Measurements from ENCODE around the gene LRR1. TPM values are rescaled to one million over a fixed set of nuclear protein-coding genes. Genes with fewer than 3 reads are reported as not detected.

The LRR1 gene
- total RNA-seq, 1 experiment from 2014 or later = 19.0 TPM

- ChIA-PET CTCF (interaction anchor here (0.9 kb wide), 1 partner anchor 272 kb away, joined by 4 read pairs; no protein-coding TSS in a partner anchor), POLR2A (ENCODE audit: unreplicated experiment) (no interaction called here)
- intact Hi-C loops (cut with micrococcal nuclease; ENCODE audit: unreplicated experiment) = no loop called here
- Histone ChIP-seq H3F3A (ENCODE audit: insufficient read depth, low read depth) (peaks cover 54% of the 10 kb centered on the region), H3K4me1 (replicated peaks; ENCODE audit: insufficient read depth) (peaks cover 11% of the 10 kb centered on the region; the same call in 1 of the 2 replicates), H3K79me2 (ENCODE audit: low read depth) (peaks cover 43% of the 10 kb centered on the region), H4K20me1 (ENCODE audit: insufficient read depth) (peaks cover 31% of the 10 kb centered on the region), H2AFZ (no peak overlapping the region), H3K4me2 (no peak overlapping the region), H3K9me3 (ENCODE audit: insufficient read depth, low read depth) (no peaks in the 10 kb centered on the region), H3K9me2 (ENCODE audit: insufficient read depth) (no peaks in the 10 kb centered on the region), H3K27ac (no peak overlapping the region), H3K4me3 (no peak overlapping the region), H3K36me3 (ENCODE audit: low read depth) (peaks cover 26% of the 10 kb centered on the region), H3K27me3 (ENCODE audit: insufficient read depth, low read depth) (no peaks in the 10 kb centered on the region)
- DNase-seq = no peak
- TF ChIP-seq CTCF (conservative IDR thresholded peaks at IDR 0.05) (no peak), EZH2 (IDR thresholded peaks at IDR 0.05; ENCODE audit: low read depth) (no peak)
- BruUV-seq (replicated peaks) = no TSS peak
Measured at GRCh38 chr14:49578141-49578540, 20.6 kb upstream of the LRR1 start.

GRCh38 chr14:49579841-49580240 is 18.9 kb upstream of the LRR1 start:
- CTCF ChIA-PET = no interaction called here
- Histone ChIP-seq H4K20me1 (ENCODE audit: insufficient read depth) (peaks cover 48% of the 10 kb centered on the region), H3K79me2 (ENCODE audit: low read depth) (peaks cover 60% of the 10 kb centered on the region), H2AFZ (no peak overlapping the region), H3K27ac (0 out of 2 replicates have a peak overlapping the region, but pooled peaks have one; percentile 25), H3K4me1 (replicated peaks; ENCODE audit: insufficient read depth) (peaks cover 26% of the 10 kb centered on the region), H3F3A (ENCODE audit: insufficient read depth, low read depth) (peaks cover 66% of the 10 kb centered on the region), H3K36me3 (ENCODE audit: low read depth) (peaks cover 42% of the 10 kb centered on the region), H3K4me3 (no peak overlapping the region), H3K27me3 (ENCODE audit: insufficient read depth, low read depth) (no peaks in the 10 kb centered on the region), H3K4me2 (no peak overlapping the region), H3K9me3 (ENCODE audit: insufficient read depth, low read depth) (no peaks in the 10 kb centered on the region), H3K9me2 (ENCODE audit: insufficient read depth) (no peaks in the 10 kb centered on the region)
- POLR2A ChIA-PET (ENCODE audit: unreplicated experiment) = no interaction called here
- TF ChIP-seq EZH2 (IDR thresholded peaks at IDR 0.05; ENCODE audit: low read depth) = no peak
- TF ChIP-seq CTCF (conservative IDR thresholded peaks at IDR 0.05) = no peak
- intact Hi-C loops (cut with micrococcal nuclease; ENCODE audit: unreplicated experiment) = loop anchor here (10.0 kb wide), 2 partner anchors 75 to 115 kb away; no protein-coding TSS in a partner anchor
- no TSS peak for BruUV-seq (replicated peaks)
- no peak for DNase-seq

GRCh38 chr14:49581209-49582112 is 17.3 kb upstream of the LRR1 start:
- H3K9me2 ChIP-seq (ENCODE audit: insufficient read depth) = no peaks in the 10 kb centered on the region
- peaks cover 67% of the 10 kb centered on the region for H3F3A ChIP-seq (ENCODE audit: insufficient read depth, low read depth)
- H3K79me2 ChIP-seq (ENCODE audit: low read depth) = peaks cover 74% of the 10 kb centered on the region
- no peaks in the 10 kb centered on the region for H3K9me3 ChIP-seq (ENCODE audit: insufficient read depth, low read depth)
- H2AFZ ChIP-seq = no peak overlapping the region
- H3K27ac ChIP-seq = peak overlapping the region; percentile 29; the same call in 1 of the 2 replicates
- no peaks in the 10 kb centered on the region for H3K27me3 ChIP-seq (ENCODE audit: insufficient read depth, low read depth)
- H3K4me1 ChIP-seq (replicated peaks; ENCODE audit: insufficient read depth) = peaks cover 26% of the 10 kb centered on the region
- BruUV-seq (replicated peaks) = no TSS peak
- intact Hi-C loops (cut with micrococcal nuclease; ENCODE audit: unreplicated experiment) = loop anchor here (10.0 kb wide), 2 partner anchors 77 to 117 kb away; no protein-coding TSS in a partner anchor
- POLR2A ChIA-PET (ENCODE audit: unreplicated experiment) = no interaction called here
- CTCF ChIA-PET = interaction anchor here (0.7 kb wide), 1 partner anchor 52 kb away, joined by 11 read pairs; no protein-coding TSS in a partner anchor
- TF ChIP-seq EZH2 (IDR thresholded peaks at IDR 0.05; ENCODE audit: low read depth) (no peak), CTCF (conservative IDR thresholded peaks at IDR 0.05) (no peak)
- peaks cover 51% of the 10 kb centered on the region for H4K20me1 ChIP-seq (ENCODE audit: insufficient read depth)
- DNase-seq = no peak
- peaks cover 43% of the 10 kb centered on the region for H3K36me3 ChIP-seq (ENCODE audit: low read depth)
- no peak overlapping the region; the same call in 1 of the 2 replicates for H3K4me2 ChIP-seq
- no peak overlapping the region for H3K4me3 ChIP-seq

Data from PC-9 (cell line).